Measurements from ENCODE around the gene SAP25. TPM values are rescaled to one million over a fixed set of nuclear protein-coding genes. Genes with fewer than 3 reads are reported as not detected.

SAP25 gene
- total RNA-seq, 2 experiments from 2014 or later, result 34.6 to 36.1 TPM

DNA sequence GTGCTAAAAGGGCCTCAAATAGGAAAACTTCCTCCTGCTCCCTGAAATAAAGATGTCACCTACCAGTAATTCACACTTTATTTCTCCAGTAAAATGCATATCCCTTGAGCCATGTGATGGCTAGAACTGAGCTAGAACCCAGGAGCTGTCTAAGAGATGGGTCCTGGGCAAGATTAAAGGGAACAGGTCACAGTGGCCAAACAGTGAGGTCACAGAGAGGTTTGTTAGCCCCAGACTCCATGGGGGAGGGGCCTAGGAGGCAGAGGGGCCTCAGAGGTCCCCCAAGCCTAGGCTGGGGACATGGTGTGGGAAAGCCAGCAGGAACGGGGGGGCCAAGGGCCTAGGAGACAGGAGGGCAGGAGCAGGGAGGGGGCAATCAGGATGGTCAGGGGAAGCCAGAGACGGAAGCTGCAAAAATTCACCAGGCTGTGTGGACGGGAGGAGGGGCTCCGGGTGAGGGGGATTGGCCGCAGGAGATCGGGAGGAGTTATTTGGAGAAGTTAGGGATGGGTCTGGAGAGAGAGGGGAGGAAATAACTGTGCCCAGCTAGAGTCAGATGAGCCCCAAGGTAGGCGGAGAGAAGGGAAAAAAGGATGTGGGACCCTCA lies 15.7 kb upstream of the SAP25 start:
- POLR2A ChIA-PET, result interaction anchor here (0.6 kb wide), 1 partner anchor 140 kb away, joined by 9 read pairs; no protein-coding TSS in a partner anchor
- Mint-ChIP-seq H3K4me1 (peaks cover 8% of the 10 kb centered on the region), H3K27me3 (peaks cover 5% of the 10 kb centered on the region), H3K4me3 (no peak overlapping the region), H3K36me3 (ENCODE audit: low read depth) (peaks cover 2% of the 10 kb centered on the region), H3K27ac (no peak overlapping the region), H3K9me3 (no peaks in the 10 kb centered on the region)
- CTCF ChIA-PET, result interaction anchor here (0.8 to 2.1 kb wide), 6 partner anchors 9 to 161 kb away, joined by 3 to 9 read pairs (median 4); partner anchors contain the start of genes MOSPD3, PCOLCE and ZCWPW1
- DNase-seq, result no peak

- ChIA-PET CTCF (interaction anchor here (0.6 to 2.1 kb wide), 9 partner anchors 10 to 167 kb away, joined by 3 to 9 read pairs (median 3); partner anchors contain the start of genes MOSPD3 and ZCWPW1), POLR2A (interaction anchor here (0.9 kb wide), 1 partner anchor 14 kb away, joined by 3 read pairs; the partner anchor contains the start of gene PCOLCE)
- peaks cover 9% of the 10 kb centered on the region for H3K36me3 Mint-ChIP-seq (ENCODE audit: low read depth)
- H3K9me3 Mint-ChIP-seq, result no peaks in the 10 kb centered on the region
- no peak for DNase-seq
- peaks cover 5% of the 10 kb centered on the region for H3K27me3 Mint-ChIP-seq
- H3K4me1 Mint-ChIP-seq, result peaks cover 14% of the 10 kb centered on the region
- H3K27ac Mint-ChIP-seq, result no peak overlapping the region
- H3K4me3 Mint-ChIP-seq, result peak overlapping the region; percentile 13
Measured at GRCh38 chr7:100588438-100588837, 14.7 kb upstream of the SAP25 start.

DNA sequence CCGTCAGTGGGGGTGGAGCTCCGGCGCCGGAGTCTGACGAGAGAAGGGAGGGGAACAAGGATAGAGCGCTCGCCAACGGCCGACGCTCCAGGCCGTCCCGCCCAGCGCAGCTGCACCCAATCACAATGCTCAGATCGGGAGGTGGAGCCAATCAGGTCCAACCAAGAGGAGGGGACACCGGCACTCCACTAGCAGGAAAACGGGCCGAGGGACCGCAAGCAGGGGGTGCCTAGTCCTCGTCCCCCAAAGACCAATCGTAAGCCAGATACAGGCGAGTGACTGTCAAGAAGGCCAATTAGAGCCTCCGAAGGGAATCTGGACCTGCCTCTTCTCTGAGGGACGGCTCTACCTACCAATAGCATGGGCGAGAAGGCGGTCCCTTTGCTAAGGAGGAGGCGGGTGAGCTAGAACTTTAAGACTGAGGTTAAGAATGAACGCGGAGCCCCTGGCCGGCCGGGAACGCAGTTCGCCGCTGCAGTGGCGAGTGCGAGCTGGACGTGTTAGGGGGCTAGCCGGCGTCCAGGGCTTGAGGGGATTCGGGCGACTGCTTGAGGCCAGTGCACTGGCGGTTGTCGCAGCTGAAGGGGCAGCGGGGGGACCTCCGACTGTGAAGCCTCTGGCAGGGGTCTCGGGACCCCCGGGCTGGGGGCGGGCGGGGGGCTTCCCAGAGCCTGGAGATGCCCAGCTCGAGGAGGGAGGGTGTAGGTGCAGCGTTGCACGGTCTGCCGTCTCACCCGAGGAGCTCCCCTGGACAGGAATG lies 12.7 kb upstream of the SAP25 start, which contains the start of gene FBXO24:
FBXO24 (plus strand) TSS at position 63 of the 760 bp plus-strand sequence; CDS start at position 361, 298 bp downstream.
- ChIA-PET CTCF (interaction anchor here (0.7 to 4.0 kb wide), 23 partner anchors 8 to 139 kb away, joined by 3 to 22 read pairs (median 4); partner anchors contain the start of genes GNB2, MOSPD3 and POP7), POLR2A (interaction anchor here (0.6 to 1.0 kb wide), 7 partner anchors 12 to 159 kb away, joined by 3 to 9 read pairs (median 5); partner anchors contain the start of gene MOSPD3)
- Mint-ChIP-seq H3K27me3 (peaks cover 5% of the 10 kb centered on the region), H3K9me3 (no peaks in the 10 kb centered on the region), H3K27ac (peak within 1 kb of the TSS; percentile 92), H3K4me3 (peak within 1 kb of the TSS; percentile 92), H3K4me1 (peaks cover 27% of the 10 kb centered on the region), H3K36me3 (ENCODE audit: low read depth) (peaks cover 12% of the 10 kb centered on the region)
- peak; percentile 100 for DNase-seq

DNA sequence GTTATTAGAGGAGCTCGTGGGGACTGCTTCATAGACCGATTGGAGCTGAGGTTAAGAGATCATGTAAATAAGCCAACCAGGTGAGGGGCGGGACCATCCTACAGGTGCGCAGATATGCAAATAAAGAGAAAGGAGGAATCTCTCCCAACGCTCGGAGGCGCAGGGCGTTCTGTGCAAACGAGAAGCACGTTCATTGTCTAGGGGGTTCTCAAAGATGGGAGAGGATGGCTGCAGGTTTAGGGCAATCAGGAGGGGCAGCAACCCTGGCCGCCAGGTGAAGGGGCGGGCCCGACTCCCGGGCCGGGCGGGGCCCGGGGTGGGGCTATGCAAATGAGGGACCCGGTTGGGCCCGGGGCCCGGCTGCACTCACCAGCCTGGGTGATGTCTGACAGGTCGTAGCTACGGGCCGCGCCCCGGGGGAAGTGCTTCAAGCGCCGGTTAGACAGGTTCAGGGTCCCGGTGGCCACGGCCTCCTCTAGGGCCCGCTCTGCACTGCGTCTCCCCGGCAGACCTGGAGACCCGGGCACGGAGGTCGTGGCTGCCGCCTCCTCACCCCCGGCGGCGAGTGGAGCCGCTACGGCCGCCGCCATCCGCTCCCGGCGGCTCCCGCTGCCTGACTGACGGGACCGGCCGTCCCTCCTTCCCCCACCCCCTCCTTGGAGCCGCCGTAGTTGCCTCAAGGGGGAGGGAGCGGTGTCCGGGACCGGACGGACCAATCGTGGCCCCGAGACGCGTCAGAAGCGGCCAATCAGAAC lies 12.0 kb upstream of the SAP25 start, which contains the start of gene LRCH4:
LRCH4 (minus strand) TSS at position 619 of the 755 bp plus-strand sequence; CDS start at position 590, 29 bp downstream.
- ChIA-PET POLR2A (interaction anchor here (0.6 to 1.0 kb wide), 7 partner anchors 13 to 158 kb away, joined by 3 to 9 read pairs (median 5); partner anchors contain the start of gene MOSPD3), CTCF (interaction anchor here (0.7 to 4.0 kb wide), 28 partner anchors 8 to 120 kb away, joined by 3 to 22 read pairs (median 4); partner anchors contain the start of genes GNB2, MOSPD3 and POP7)
- Mint-ChIP-seq H3K4me1 (peaks cover 27% of the 10 kb centered on the region), H3K36me3 (ENCODE audit: low read depth) (peaks cover 12% of the 10 kb centered on the region), H3K27ac (peak within 1 kb of the TSS; percentile 92), H3K4me3 (peak within 1 kb of the TSS; percentile 92), H3K9me3 (no peaks in the 10 kb centered on the region), H3K27me3 (peaks cover 5% of the 10 kb centered on the region)
- peak; percentile 64 for DNase-seq

DNA sequence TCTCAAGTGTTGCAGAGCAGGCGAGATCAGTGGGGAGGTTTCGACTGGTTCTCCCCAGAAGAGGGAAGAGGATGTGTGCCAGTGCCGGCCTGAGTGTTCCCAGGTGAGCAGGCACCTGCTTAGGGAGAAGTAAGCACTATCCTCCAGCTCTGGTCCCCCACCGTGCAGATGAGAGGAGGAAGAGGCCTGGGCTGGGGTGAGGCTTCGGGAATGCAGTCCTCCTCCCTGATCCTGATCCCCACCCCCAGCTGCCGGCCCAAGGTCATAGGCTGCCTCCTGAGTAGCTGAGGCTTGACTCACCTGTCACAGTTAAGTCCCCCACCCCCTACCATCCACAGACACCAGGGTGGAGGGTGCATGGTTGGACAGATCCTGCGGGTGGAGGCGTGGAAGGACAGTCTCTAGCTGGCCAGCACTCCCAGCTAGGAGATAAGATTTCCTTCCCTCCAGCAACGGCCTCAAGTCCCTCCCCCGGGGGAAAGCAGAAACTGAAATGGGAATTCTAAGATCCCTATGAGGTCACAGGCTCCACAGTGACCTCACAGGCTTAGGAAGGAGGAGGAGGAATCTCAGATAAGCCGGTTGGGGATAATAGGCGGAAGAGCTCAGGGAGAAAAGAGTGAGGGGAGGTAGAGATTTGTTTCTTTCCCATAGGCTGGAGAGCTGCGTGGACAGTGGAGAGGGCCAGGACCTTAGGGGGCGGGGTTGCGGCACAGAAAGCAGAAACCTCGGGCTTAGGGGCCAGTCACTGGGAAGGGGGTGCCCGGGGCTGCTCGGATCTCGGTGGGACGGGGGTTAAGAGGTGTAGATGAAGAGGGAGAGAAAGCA lies 11.2 kb upstream of the SAP25 start:
- ChIA-PET POLR2A (no interaction called here), CTCF (interaction anchor here (0.7 to 4.0 kb wide), 24 partner anchors 7 to 121 kb away, joined by 3 to 22 read pairs (median 4); partner anchors contain the start of genes GNB2, MOSPD3 and POP7)
- Mint-ChIP-seq H3K4me3 (peak overlapping the region; percentile 92), H3K9me3 (no peaks in the 10 kb centered on the region), H3K36me3 (ENCODE audit: low read depth) (peaks cover 12% of the 10 kb centered on the region), H3K27ac (peak overlapping the region; percentile 92), H3K27me3 (no peaks in the 10 kb centered on the region), H3K4me1 (peaks cover 27% of the 10 kb centered on the region)
- no peak for DNase-seq

GRCh38 chr7:100584054-100584682 lies 10.5 kb upstream of the SAP25 start:
- no peak for DNase-seq
- peaks cover 27% of the 10 kb centered on the region for H3K4me1 Mint-ChIP-seq
- H3K36me3 Mint-ChIP-seq (ENCODE audit: low read depth), result peaks cover 12% of the 10 kb centered on the region
- H3K4me3 Mint-ChIP-seq, result peak overlapping the region; percentile 92
- H3K27me3 Mint-ChIP-seq, result no peaks in the 10 kb centered on the region
- H3K9me3 Mint-ChIP-seq, result no peaks in the 10 kb centered on the region
- POLR2A ChIA-PET, result interaction anchor here (0.7 kb wide), 1 partner anchor 501 kb away, joined by 4 read pairs; no protein-coding TSS in a partner anchor
- CTCF ChIA-PET, result interaction anchor here (0.6 to 4.0 kb wide), 19 partner anchors 8 to 122 kb away, joined by 3 to 22 read pairs (median 5); partner anchors contain the start of genes MOSPD3 and POP7
- peak overlapping the region; percentile 92 for H3K27ac Mint-ChIP-seq

DNA sequence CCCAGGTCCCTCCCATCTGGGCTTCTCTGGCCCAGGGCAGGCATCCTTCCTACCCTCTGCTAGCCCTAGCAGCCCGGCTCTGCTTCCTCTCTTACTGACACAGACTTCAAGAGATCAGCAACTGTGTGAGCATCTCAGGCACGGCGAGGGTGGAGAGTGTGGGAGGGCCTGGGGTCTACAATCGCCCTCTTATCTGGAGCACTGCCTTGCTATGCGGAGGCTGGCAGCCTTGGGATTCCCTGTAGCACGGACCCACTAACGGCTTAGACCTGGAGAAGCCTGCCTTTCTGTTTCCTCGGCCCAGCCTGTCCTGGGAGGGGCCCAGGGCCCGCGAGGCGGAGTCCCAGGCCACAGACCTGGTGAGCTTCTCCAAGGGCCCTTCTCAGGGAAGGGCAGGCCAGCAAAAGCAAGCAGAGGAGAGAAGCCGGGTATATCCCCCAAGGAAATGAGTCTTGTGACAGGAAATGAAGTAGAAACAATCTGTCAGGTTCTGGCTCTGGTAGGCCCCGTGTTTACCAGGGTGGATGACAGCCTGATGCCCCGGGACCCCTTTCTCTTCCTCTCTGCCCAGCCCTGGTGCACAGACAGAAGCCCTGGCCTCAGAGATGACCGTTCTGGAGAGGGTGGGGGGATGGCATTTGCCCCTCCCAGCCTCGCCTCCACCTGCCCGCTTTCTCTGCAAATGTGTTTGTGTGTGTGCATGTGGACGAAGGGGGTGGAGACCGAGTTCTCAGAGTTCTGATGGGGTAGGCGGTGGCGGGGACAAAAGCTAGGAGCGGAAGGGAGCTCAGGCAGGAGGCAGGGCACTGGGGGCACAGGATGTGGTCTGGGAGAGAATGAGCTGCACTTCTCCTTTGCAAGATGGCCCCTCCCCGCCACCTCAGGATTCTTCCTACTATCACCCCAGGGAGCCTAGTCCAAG lies 9.7 kb upstream of the SAP25 start:
- no peaks in the 10 kb centered on the region for H3K27me3 Mint-ChIP-seq
- H3K27ac Mint-ChIP-seq, result peak overlapping the region; percentile 92
- ChIA-PET CTCF (interaction anchor here (0.6 to 4.0 kb wide), 12 partner anchors 10 to 103 kb away, joined by 3 to 22 read pairs (median 6); partner anchors contain the start of gene MOSPD3), POLR2A (interaction anchor here (0.7 kb wide), 1 partner anchor 501 kb away, joined by 4 read pairs; no protein-coding TSS in a partner anchor)
- peaks cover 17% of the 10 kb centered on the region for H3K36me3 Mint-ChIP-seq (ENCODE audit: low read depth)
- H3K4me3 Mint-ChIP-seq, result peak overlapping the region; percentile 92
- no peaks in the 10 kb centered on the region for H3K9me3 Mint-ChIP-seq
- peak; percentile 87 for DNase-seq
- H3K4me1 Mint-ChIP-seq, result peaks cover 25% of the 10 kb centered on the region

GRCh38 chr7:100582650-100583049 lies 8.9 kb upstream of the SAP25 start:
- ChIA-PET POLR2A (no interaction called here), CTCF (interaction anchor here (0.9 to 1.9 kb wide), 5 partner anchors 10 to 102 kb away, joined by 3 to 6 read pairs (median 5); no protein-coding TSS in a partner anchor)
- peaks cover 17% of the 10 kb centered on the region for H3K36me3 Mint-ChIP-seq (ENCODE audit: low read depth)
- H3K4me3 Mint-ChIP-seq, result peak overlapping the region; percentile 92
- no peak for DNase-seq
- no peaks in the 10 kb centered on the region for H3K9me3 Mint-ChIP-seq
- H3K27me3 Mint-ChIP-seq, result no peaks in the 10 kb centered on the region
- peak overlapping the region; percentile 92 for H3K27ac Mint-ChIP-seq
- H3K4me1 Mint-ChIP-seq, result peaks cover 20% of the 10 kb centered on the region

DNA sequence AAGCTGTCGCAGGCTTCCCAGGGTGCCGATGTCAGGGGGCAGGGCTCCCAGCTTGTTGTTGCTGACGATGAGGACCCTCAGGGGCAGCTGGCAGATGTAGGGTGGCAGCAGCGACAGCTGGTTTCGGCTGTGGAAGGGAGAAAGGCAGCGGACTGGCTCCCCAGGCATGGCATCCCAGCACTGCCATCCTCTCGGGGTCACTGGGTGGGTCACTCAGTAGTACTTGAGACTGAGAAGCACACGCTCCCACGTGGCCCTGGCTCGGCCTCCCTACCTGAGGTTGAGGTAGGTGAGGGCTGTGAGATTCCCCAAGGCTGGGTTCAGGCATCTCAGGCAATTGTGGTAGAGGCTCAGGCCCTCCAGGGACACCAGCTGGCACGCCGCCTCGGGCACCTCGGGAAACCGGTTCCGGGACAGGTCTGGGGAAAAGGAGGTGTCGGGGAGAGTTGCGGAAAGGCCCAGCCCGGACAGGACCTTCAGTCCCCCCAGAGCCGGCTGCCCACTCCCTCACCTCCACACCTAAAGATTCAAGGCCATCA lies 8.4 kb upstream of the SAP25 start:
- Mint-ChIP-seq H3K27ac (peak overlapping the region; percentile 92), H3K4me3 (peak overlapping the region; percentile 92), H3K9me3 (no peaks in the 10 kb centered on the region), H3K4me1 (peaks cover 20% of the 10 kb centered on the region), H3K27me3 (no peaks in the 10 kb centered on the region), H3K36me3 (ENCODE audit: low read depth) (peaks cover 17% of the 10 kb centered on the region)
- ChIA-PET POLR2A (no interaction called here), CTCF (interaction anchor here (0.5 to 1.9 kb wide), 5 partner anchors 13 to 109 kb away, joined by 3 to 6 read pairs (median 5); no protein-coding TSS in a partner anchor)
- DNase-seq, result no peak

Data from activated CD4-positive, alpha-beta T cell treated with anti-CD3 and anti-CD28 coated beads, Interleukin-2, amount 10 ng/mL, durations not matched to agents 7 days and 5 days (primary cell).